ENCODE results near the gene MRM2.
A peak's percentile ranks its signal among the peaks of the same experiment; 100 is the strongest.

The MRM2 gene

GRCh38 chr7:2241580-2242540 lies at the start of gene MRM2, which contains the start of gene NUDT1:
TSS of gene MRM2 (minus strand) at chr7:2242205. CDS start at chr7:2242169, 36 bp downstream.
TSS of gene NUDT1 (plus strand) at chr7:2242226. CDS start at chr7:2244575, 2,349 bp downstream.
- Histone ChIP-seq H3K9me3 (ENCODE audit: severe bottlenecking) (no peaks in the 10 kb centered on the region), H3K27ac (peak within 1 kb of the TSS; percentile 93), H3K27me3 (ENCODE audit: insufficient read depth, low read depth, severe bottlenecking) (no peaks in the 10 kb centered on the region), H3K36me3 (peaks cover 47% of the 10 kb centered on the region), H3K4me3 (ENCODE audit: low read depth, low read length) (peak within 1 kb of the TSS; percentile 85)
- no peak for TF ChIP-seq CTCF (IDR thresholded peaks at IDR 0.05; ENCODE audit: low read depth, low read length)
- DNase-seq, result peak; percentile 89

- DNase-seq, result no peak
- TF ChIP-seq CTCF (IDR thresholded peaks at IDR 0.05; ENCODE audit: low read depth, low read length), result no peak
- H3K27ac ChIP-seq, result no peak overlapping the region
- no peaks in the 10 kb centered on the region for H3K9me3 ChIP-seq (ENCODE audit: severe bottlenecking)
- H3K36me3 ChIP-seq, result no peaks in the 10 kb centered on the region
- no peaks in the 10 kb centered on the region for H3K27me3 ChIP-seq (ENCODE audit: insufficient read depth, low read depth, severe bottlenecking)
- no peak overlapping the region for H3K4me3 ChIP-seq (ENCODE audit: low read depth, low read length)
These were observed 48.9 kb upstream of the MRM2 start for GRCh38 chr7:2290877-2291276.

- Histone ChIP-seq H3K27ac (no peak overlapping the region), H3K27me3 (ENCODE audit: insufficient read depth, low read depth, severe bottlenecking) (no peaks in the 10 kb centered on the region), H3K36me3 (no peaks in the 10 kb centered on the region), H3K4me3 (ENCODE audit: low read depth, low read length) (no peak overlapping the region), H3K9me3 (ENCODE audit: severe bottlenecking) (no peaks in the 10 kb centered on the region)
- TF ChIP-seq CTCF (IDR thresholded peaks at IDR 0.05; ENCODE audit: low read depth, low read length), result no peak
- DNase-seq, result no peak
These were observed 47.6 kb upstream of the MRM2 start for GRCh38 chr7:2289621-2290020.

GRCh38 chr7:2289111-2289586 lies 47.1 kb upstream of the MRM2 start:
- TF ChIP-seq CTCF (IDR thresholded peaks at IDR 0.05; ENCODE audit: low read depth, low read length), result no peak
- no peaks in the 10 kb centered on the region for H3K36me3 ChIP-seq
- DNase-seq, result no peak
- no peaks in the 10 kb centered on the region for H3K9me3 ChIP-seq (ENCODE audit: severe bottlenecking)
- no peak overlapping the region for H3K27ac ChIP-seq
- no peak overlapping the region for H3K4me3 ChIP-seq (ENCODE audit: low read depth, low read length)
- no peaks in the 10 kb centered on the region for H3K27me3 ChIP-seq (ENCODE audit: insufficient read depth, low read depth, severe bottlenecking)

- Histone ChIP-seq H3K27ac (no peak overlapping the region), H3K36me3 (no peaks in the 10 kb centered on the region), H3K27me3 (ENCODE audit: insufficient read depth, low read depth, severe bottlenecking) (no peaks in the 10 kb centered on the region), H3K4me3 (ENCODE audit: low read depth, low read length) (no peak overlapping the region), H3K9me3 (ENCODE audit: severe bottlenecking) (no peaks in the 10 kb centered on the region)
- DNase-seq, result no peak
- TF ChIP-seq CTCF (IDR thresholded peaks at IDR 0.05; ENCODE audit: low read depth, low read length), result no peak
These were observed 46.5 kb upstream of the MRM2 start for GRCh38 chr7:2288503-2288902.

All from WERI-Rb-1 (cell line).